ENCODE measurements around the gene HOXB8.

The HOXB8 gene

GRCh38 chr17:48596000-48596734 is 18.9 kb downstream of the HOXB8 start:
- H3K27me3 ChIP-seq (ENCODE audit: control insufficient read depth in 2 of 2, insufficient read depth in 2 of 2, low read length in 2 of 2), result peaks cover 0 to 8% of the 10 kb centered on the region in 2 donors
- peak overlapping the region; percentile 14 to 73 for H3K9ac ChIP-seq (ENCODE audit: low read depth in 1 of 2, low read length in 2 of 2)
- peaks cover 40 to 50% of the 10 kb centered on the region in 2 donors for H3K4me1 ChIP-seq (ENCODE audit: control insufficient read depth in 2 of 2, insufficient read depth in 2 of 2, low read length in 2 of 2)
- H3K9me3 ChIP-seq (ENCODE audit: control insufficient read depth in 2 of 2, low read length in 2 of 2), result no peaks in the 10 kb centered on the region
- peak overlapping the region; percentile 53 to 70 for H3K4me3 ChIP-seq (ENCODE audit: low read length in 2 of 2)
- peaks cover 23 to 29% of the 10 kb centered on the region in 2 donors for H3K36me3 ChIP-seq (ENCODE audit: control insufficient read depth in 2 of 2, insufficient read depth in 2 of 2, low read length in 2 of 2)
- no peak overlapping the region for H3K27ac ChIP-seq (ENCODE audit: low read depth in 2 of 2, low read length in 2 of 2)

GRCh38 chr17:48595278-48595999 is 19.7 kb downstream of the HOXB8 start:
- Histone ChIP-seq H3K36me3 (ENCODE audit: control insufficient read depth in 2 of 2, insufficient read depth in 2 of 2, low read length in 2 of 2) (peaks cover 23 to 29% of the 10 kb centered on the region in 2 donors), H3K27ac (ENCODE audit: low read depth in 2 of 2, low read length in 2 of 2) (peak overlapping the region in 1 of 2 donors; percentile 56), H3K4me3 (ENCODE audit: low read length in 2 of 2) (no peak overlapping the region), H3K27me3 (ENCODE audit: control insufficient read depth in 2 of 2, insufficient read depth in 2 of 2, low read length in 2 of 2) (peaks cover 0 to 2% of the 10 kb centered on the region in 2 donors), H3K9ac (ENCODE audit: low read depth in 1 of 2, low read length in 2 of 2) (no peak overlapping the region), H3K4me1 (ENCODE audit: control insufficient read depth in 2 of 2, insufficient read depth in 2 of 2, low read length in 2 of 2) (peaks cover 42 to 49% of the 10 kb centered on the region in 2 donors), H3K9me3 (ENCODE audit: control insufficient read depth in 2 of 2, low read length in 2 of 2) (no peaks in the 10 kb centered on the region)

GRCh38 chr17:48594538-48595277 is 20.4 kb downstream of the HOXB8 start:
- H3K4me3 ChIP-seq (ENCODE audit: low read length in 2 of 2), result peak overlapping the region in 1 of 2 donors; percentile 31
- peak overlapping the region; percentile 10 to 56 for H3K27ac ChIP-seq (ENCODE audit: low read depth in 2 of 2, low read length in 2 of 2)
- H3K27me3 ChIP-seq (ENCODE audit: control insufficient read depth in 2 of 2, insufficient read depth in 2 of 2, low read length in 2 of 2), result peaks cover 0 to 2% of the 10 kb centered on the region in 2 donors
- H3K4me1 ChIP-seq (ENCODE audit: control insufficient read depth in 2 of 2, insufficient read depth in 2 of 2, low read length in 2 of 2), result peaks cover 41 to 44% of the 10 kb centered on the region in 2 donors
- no peaks in the 10 kb centered on the region for H3K9me3 ChIP-seq (ENCODE audit: control insufficient read depth in 2 of 2, low read length in 2 of 2)
- H3K9ac ChIP-seq (ENCODE audit: low read depth in 1 of 2, low read length in 2 of 2), result peak overlapping the region in 1 of 2 donors; percentile 1
- H3K36me3 ChIP-seq (ENCODE audit: control insufficient read depth in 2 of 2, insufficient read depth in 2 of 2, low read length in 2 of 2), result peaks cover 23 to 29% of the 10 kb centered on the region in 2 donors

GRCh38 chr17:48593840-48594537 is 21.1 kb downstream of the HOXB8 start:
- Histone ChIP-seq H3K27ac (ENCODE audit: low read depth in 2 of 2, low read length in 2 of 2) (peak overlapping the region; percentile 10 to 56), H3K4me3 (ENCODE audit: low read length in 2 of 2) (peak overlapping the region; percentile 31 to 53), H3K27me3 (ENCODE audit: control insufficient read depth in 2 of 2, insufficient read depth in 2 of 2, low read length in 2 of 2) (peaks cover 0 to 2% of the 10 kb centered on the region in 2 donors), H3K4me1 (ENCODE audit: control insufficient read depth in 2 of 2, insufficient read depth in 2 of 2, low read length in 2 of 2) (peaks cover 37 to 38% of the 10 kb centered on the region in 2 donors), H3K9ac (ENCODE audit: low read depth in 1 of 2, low read length in 2 of 2) (peak overlapping the region in 1 of 2 donors; percentile 1), H3K36me3 (ENCODE audit: control insufficient read depth in 2 of 2, insufficient read depth in 2 of 2, low read length in 2 of 2) (peaks cover 23 to 29% of the 10 kb centered on the region in 2 donors), H3K9me3 (ENCODE audit: control insufficient read depth in 2 of 2, low read length in 2 of 2) (no peaks in the 10 kb centered on the region)

GRCh38 chr17:48593126-48593829 is 21.8 kb downstream of the HOXB8 start, which contains the start of gene HOXB5:
Gene HOXB5, minus strand, starts transcription at chr17:48593779. Its CDS starts 97 bp downstream, at chr17:48593682.
- peaks cover 0 to 2% of the 10 kb centered on the region in 2 donors for H3K27me3 ChIP-seq (ENCODE audit: control insufficient read depth in 2 of 2, insufficient read depth in 2 of 2, low read length in 2 of 2)
- H3K4me3 ChIP-seq (ENCODE audit: low read length in 2 of 2), result peak within 1 kb of the TSS; percentile 53 to 69
- H3K27ac ChIP-seq (ENCODE audit: low read depth in 2 of 2, low read length in 2 of 2), result peak within 1 kb of the TSS; percentile 57 to 87
- no peaks in the 10 kb centered on the region for H3K9me3 ChIP-seq (ENCODE audit: control insufficient read depth in 2 of 2, low read length in 2 of 2)
- H3K36me3 ChIP-seq (ENCODE audit: control insufficient read depth in 2 of 2, insufficient read depth in 2 of 2, low read length in 2 of 2), result peaks cover 23 to 29% of the 10 kb centered on the region in 2 donors
- H3K4me1 ChIP-seq (ENCODE audit: control insufficient read depth in 2 of 2, insufficient read depth in 2 of 2, low read length in 2 of 2), result peaks cover 30 to 33% of the 10 kb centered on the region in 2 donors
- peak within 1 kb of the TSS; percentile 35 to 57 for H3K9ac ChIP-seq (ENCODE audit: low read depth in 1 of 2, low read length in 2 of 2)

GRCh38 chr17:48592577-48592976 is 22.5 kb downstream of the HOXB8 start:
- H3K27ac ChIP-seq (ENCODE audit: low read depth in 2 of 2, low read length in 2 of 2), result peak overlapping the region; percentile 57 to 87
- peak overlapping the region; percentile 35 to 57 for H3K9ac ChIP-seq (ENCODE audit: low read depth in 1 of 2, low read length in 2 of 2)
- peak overlapping the region; percentile 44 to 69 for H3K4me3 ChIP-seq (ENCODE audit: low read length in 2 of 2)
- H3K9me3 ChIP-seq (ENCODE audit: control insufficient read depth in 2 of 2, low read length in 2 of 2), result no peaks in the 10 kb centered on the region
- peaks cover 23 to 29% of the 10 kb centered on the region in 2 donors for H3K36me3 ChIP-seq (ENCODE audit: control insufficient read depth in 2 of 2, insufficient read depth in 2 of 2, low read length in 2 of 2)
- H3K4me1 ChIP-seq (ENCODE audit: control insufficient read depth in 2 of 2, insufficient read depth in 2 of 2, low read length in 2 of 2), result peaks cover 26 to 34% of the 10 kb centered on the region in 2 donors
- H3K27me3 ChIP-seq (ENCODE audit: control insufficient read depth in 2 of 2, insufficient read depth in 2 of 2, low read length in 2 of 2), result peaks cover 0 to 2% of the 10 kb centered on the region in 2 donors

GRCh38 chr17:48592057-48592514 is 23.0 kb downstream of the HOXB8 start:
- Histone ChIP-seq H3K27me3 (ENCODE audit: control insufficient read depth in 2 of 2, insufficient read depth in 2 of 2, low read length in 2 of 2) (peaks cover 0 to under 1% of the 10 kb centered on the region in 2 donors), H3K4me1 (ENCODE audit: control insufficient read depth in 2 of 2, insufficient read depth in 2 of 2, low read length in 2 of 2) (peaks cover 21 to 34% of the 10 kb centered on the region in 2 donors), H3K27ac (ENCODE audit: low read depth in 2 of 2, low read length in 2 of 2) (peak overlapping the region; percentile 57 to 87), H3K36me3 (ENCODE audit: control insufficient read depth in 2 of 2, insufficient read depth in 2 of 2, low read length in 2 of 2) (peaks cover 22 to 26% of the 10 kb centered on the region in 2 donors), H3K9ac (ENCODE audit: low read depth in 1 of 2, low read length in 2 of 2) (peak overlapping the region in 1 of 2 donors; percentile 35), H3K4me3 (ENCODE audit: low read length in 2 of 2) (peak overlapping the region; percentile 2 to 69), H3K9me3 (ENCODE audit: control insufficient read depth in 2 of 2, low read length in 2 of 2) (no peaks in the 10 kb centered on the region)

GRCh38 chr17:48591255-48592056 is 23.6 kb downstream of the HOXB8 start:
- peak overlapping the region; percentile 75 to 87 for H3K27ac ChIP-seq (ENCODE audit: low read depth in 2 of 2, low read length in 2 of 2)
- peak overlapping the region; percentile 36 to 38 for H3K9ac ChIP-seq (ENCODE audit: low read depth in 1 of 2, low read length in 2 of 2)
- H3K4me1 ChIP-seq (ENCODE audit: control insufficient read depth in 2 of 2, insufficient read depth in 2 of 2, low read length in 2 of 2), result peaks cover 16 to 33% of the 10 kb centered on the region in 2 donors
- H3K27me3 ChIP-seq (ENCODE audit: control insufficient read depth in 2 of 2, insufficient read depth in 2 of 2, low read length in 2 of 2), result no peaks in the 10 kb centered on the region
- H3K36me3 ChIP-seq (ENCODE audit: control insufficient read depth in 2 of 2, insufficient read depth in 2 of 2, low read length in 2 of 2), result peaks cover 17 to 23% of the 10 kb centered on the region in 2 donors
- H3K9me3 ChIP-seq (ENCODE audit: control insufficient read depth in 2 of 2, low read length in 2 of 2), result no peaks in the 10 kb centered on the region
- H3K4me3 ChIP-seq (ENCODE audit: low read length in 2 of 2), result peak overlapping the region in 1 of 2 donors; percentile 69

Data from mucosa of rectum (tissue), 2 donors.